Erythroblast (primary cell): Measurements from ENCODE around the gene REXO4.

Experiments used
- GATA1 ChIP-seq: IDR thresholded peaks from 2 replicates; pipeline ENCODE4 v1.6.1; 2011; ENCODE audit warnings: low read depth, mild to moderate bottlenecking, control low read depth, low read length, moderate library complexity
- POLR2A ChIP-seq: IDR thresholded peaks from 2 replicates; pipeline ENCODE4 v1.6.1; 2011; ENCODE audit warnings: mild to moderate bottlenecking, low read length

- TF ChIP-seq POLR2A (no peak), GATA1 (no peak)
Measured at GRCh38 chr9:133423216-133423615, 5.4 kb upstream of the REXO4 start.
